CD14-positive monocyte (primary cell): ENCODE data around the gene PCED1A. TPM values are rescaled to one million over a fixed set of nuclear protein-coding genes. Genes with fewer than 3 reads are reported as not detected.
"Not testable (repeated sequence)": the region's sequence is repeated elsewhere in the genome, so short reads cannot be mapped to it uniquely, and the experiment has no call there.

Experiments used
- DNase-seq, 3 donors: peaks; one replicate each; pipeline ENCODE4 v3.0.0-alpha.2; 2011 to 2022
- H2AFZ ChIP-seq: 2 replicates; pipeline ENCODE4 v1.6.0; 2012; ENCODE audit warnings: mild to moderate bottlenecking, low read depth, low read length, inconsistent platforms; ENCODE audit not compliant: insufficient read depth, poor library complexity, severe bottlenecking
- H3K27ac ChIP-seq, 2 donors: 1 replicate in 1 of 2; 2 replicates in 1 of 2; pipeline ENCODE4 v1.5.1; 2012 to 2013; ENCODE audit warnings: low read length in 2 of 2, control low read depth in 1 of 2, inconsistent platforms in 1 of 2, low read depth in 1 of 2, mild to moderate bottlenecking in 1 of 2
- H3K27me3 ChIP-seq, 2 donors: one replicate each; pipeline versions ENCODE4 v1.6.0 to v1.6.1; 2011 to 2013; ENCODE audit warnings: low read length in 2 of 2; ENCODE audit not compliant: control insufficient read depth in 2 of 2, insufficient read depth in 2 of 2
- H3K36me3 ChIP-seq, 2 donors: replicated peaks in 1 of 2; 1 replicate in 1 of 2; 2 replicates in 1 of 2; pipeline versions ENCODE4 v1.5.1 to v1.6.1; 2012 to 2013; ENCODE audit warnings: low read length in 2 of 2, control low read depth in 1 of 2, inconsistent platforms in 1 of 2, mild to moderate bottlenecking in 1 of 2; ENCODE audit not compliant: insufficient read depth in 2 of 2, control insufficient read depth in 1 of 2
- H3K4me1 ChIP-seq, 2 donors: 1 replicate in 1 of 2; 2 replicates in 1 of 2; pipeline versions ENCODE4 v1.5.1 to v1.6.1; 2012 to 2013; ENCODE audit warnings: low read length in 2 of 2, control low read depth in 1 of 2, inconsistent platforms in 1 of 2, mild to moderate bottlenecking in 1 of 2, moderate library complexity in 1 of 2; ENCODE audit not compliant: insufficient read depth in 2 of 2, control insufficient read depth in 1 of 2
- H3K4me2 ChIP-seq: replicated peaks from 2 replicates; pipeline ENCODE3; 2012; ENCODE audit warnings: low read length, moderate library complexity, mild to moderate bottlenecking; ENCODE audit not compliant: poor library complexity, severe bottlenecking; ENCODE audit errors: extremely low read depth
- H3K4me3 ChIP-seq, 3 experiments: fragments of 200-600 bp in 1 of 3; sonication (generic) in 1 of 3; replicated peaks in 1 of 3; 1 replicate in 2 of 3; 2 replicates in 1 of 3; pipeline ENCODE4 v1.5.1; 2011 to 2013; ENCODE audit warnings: low read length in 3 of 3, mild to moderate bottlenecking in 3 of 3, control low read depth in 2 of 3, low read depth in 2 of 3, inconsistent platforms in 1 of 3, moderate library complexity in 1 of 3
- H3K79me2 ChIP-seq: 2 replicates; pipeline ENCODE4 v1.6.0; 2012; ENCODE audit warnings: mild to moderate bottlenecking, control low read depth, inconsistent platforms, low read length, moderate library complexity; ENCODE audit not compliant: insufficient read depth
- H3K9ac ChIP-seq: 2 replicates; pipeline ENCODE4 v1.6.0; 2017; ENCODE audit warnings: low read length, mild to moderate bottlenecking; ENCODE audit not compliant: insufficient read depth, poor library complexity, severe bottlenecking
- H3K9me3 ChIP-seq, 2 donors: replicated peaks in 1 of 2; 1 replicate in 1 of 2; 2 replicates in 1 of 2; pipeline versions ENCODE4 v1.5.1 to v1.6.1; 2012 to 2013; ENCODE audit warnings: low read length in 2 of 2, control low read depth in 1 of 2; ENCODE audit not compliant: control insufficient read depth in 1 of 2, insufficient read depth in 1 of 2
- H4K20me1 ChIP-seq: 2 replicates; pipeline ENCODE4 v1.6.0; 2012; ENCODE audit warnings: mild to moderate bottlenecking, low read length, control low read depth, moderate library complexity; ENCODE audit not compliant: insufficient read depth
- H3K27ac Mint-ChIP-seq, 7 donors: one replicate each; pipeline ENCODE4 v1.8.0; 2020; ENCODE audit warnings: mild to moderate bottlenecking in 7 of 7, mixed read lengths in 7 of 7, moderate library complexity in 6 of 7, inconsistent platforms in 2 of 7
- H3K27me3 Mint-ChIP-seq, 3 donors: one replicate each; pipeline ENCODE4 v1.8.0; 2021 to 2022; ENCODE audit warnings: low read depth in 3 of 3, mild to moderate bottlenecking in 3 of 3, mixed read lengths in 3 of 3, moderate library complexity in 3 of 3, inconsistent platforms in 1 of 3
- H3K36me3 Mint-ChIP-seq, 2 donors: one replicate each; pipeline ENCODE4 v1.8.0; 2020; ENCODE audit warnings: mixed read lengths in 2 of 2, inconsistent platforms in 1 of 2, mild to moderate bottlenecking in 1 of 2
- H3K4me1 Mint-ChIP-seq: one replicate; pipeline ENCODE4 v1.8.0; 2020; ENCODE audit warnings: mild to moderate bottlenecking, mixed read lengths
- H3K4me3 Mint-ChIP-seq, 2 donors: one replicate each; pipeline ENCODE4 v1.8.0; 2020; ENCODE audit warnings: mild to moderate bottlenecking in 2 of 2, mixed read lengths in 2 of 2, moderate library complexity in 1 of 2
- H3K9me3 Mint-ChIP-seq, 7 donors: one replicate each; pipeline ENCODE4 v1.8.0; 2020 to 2022; ENCODE audit warnings: mixed read lengths in 7 of 7, mild to moderate bottlenecking in 6 of 7, moderate library complexity in 6 of 7, inconsistent platforms in 2 of 7
- CTCF ChIP-seq: fragments of 200-600 bp; IDR thresholded peaks from one replicate; pipeline ENCODE4 v1.8.0; 2022; ENCODE audit warnings: antibody characterized with exemption, mild to moderate bottlenecking
- WGBS: methylation state at CpG from one replicate; pipeline ENCODE4 v1.1.5; 2013; ENCODE audit warnings: missing lambda C conversion rate; ENCODE audit not compliant: insufficient coverage; 5-methylcytosine and 5-hydroxymethylcytosine counted together
- intact Hi-C, 2 donors: fragments of 100-400 bp; cut with micrococcal nuclease; formaldehyde crosslinking; loops; one replicate each; pipeline versions ENCODE4 v1.15.0 to v1.15.1; 2023
- polyA plus RNA-seq, 3 donors: library from polyadenylated mRNA; depleted of rRNA in 1 of 3; unstranded in 2 of 3; stranded (reverse) in 1 of 3; fragments of 300-500 nt in 2 of 3; fragments of >200 nt in 1 of 3; fragmentation: Illumina TruSeq in 2 of 3; gene quantifications; 1 replicate in 2 of 3; 2 replicates in 1 of 3; pipeline ENCODE4 v1.2.3, GENCODE V29; 2012 to 2021

The PCED1A gene
- polyA plus RNA-seq, 3 donors = 9.1 to 85.2 (median 10.2) TPM

GRCh38 chr20:2834401-2835110 is 5.9 kb downstream of the PCED1A start:
- intact Hi-C loops = loop anchor here in 1 of 2 donors (5.0 kb wide), 1 partner anchor 38 kb away; the partner anchor contains the start of gene PTPRA
- Histone ChIP-seq H3K9ac (no peak overlapping the region), H3K36me3 (peaks cover 0 to 20% of the 10 kb centered on the region in 2 donors), H3K9me3 (no peaks in the 10 kb centered on the region), H4K20me1 (no peaks in the 10 kb centered on the region), H3K27me3 (no peaks in the 10 kb centered on the region), H2AFZ (no peak overlapping the region), H3K4me3 (no peak overlapping the region), H3K4me1 (peaks cover 19 to 20% of the 10 kb centered on the region in 2 donors), H3K79me2 (no peaks in the 10 kb centered on the region), H3K27ac (no peak overlapping the region), H3K4me2 (no peak overlapping the region)
- H3K4me3 Mint-ChIP-seq = no peak overlapping the region
- DNase-seq = no peak
- no peak for TF ChIP-seq CTCF
- H3K4me1 Mint-ChIP-seq = peaks cover 24% of the 10 kb centered on the region
- H3K9me3 Mint-ChIP-seq = no peaks in the 10 kb centered on the region
- H3K27ac Mint-ChIP-seq = peak overlapping the region in 2 of 7 donors; percentile 20 to 53
- H3K27me3 Mint-ChIP-seq = peaks cover 3 to 8% (median 6%) of the 10 kb centered on the region in 3 donors
- WGBS = 79% methylated on average over 5 of the region's 14 CpGs
- H3K36me3 Mint-ChIP-seq = peaks cover 17 to 28% of the 10 kb centered on the region in 2 donors

GRCh38 chr20:2833761-2834160 is 6.7 kb downstream of the PCED1A start:
- H3K9me3 ChIP-seq = no peaks in the 10 kb centered on the region
- no peak overlapping the region for H2AFZ ChIP-seq
- H3K4me1 ChIP-seq = peaks cover 15 to 18% of the 10 kb centered on the region in 2 donors
- Mint-ChIP-seq H3K27ac (peak overlapping the region in 1 of 7 donors; percentile 20), H3K27me3 (peaks cover 3 to 6% (median 5%) of the 10 kb centered on the region in 3 donors), H3K9me3 (no peaks in the 10 kb centered on the region), H3K36me3 (peaks cover 17 to 27% of the 10 kb centered on the region in 2 donors), H3K4me3 (no peak overlapping the region), H3K4me1 (peaks cover 19% of the 10 kb centered on the region)
- no peaks in the 10 kb centered on the region for H3K79me2 ChIP-seq
- intact Hi-C loops = loop anchor here in 1 of 2 donors (5.0 kb wide), 1 partner anchor 39 kb away; the partner anchor contains the start of gene PTPRA
- H3K27me3 ChIP-seq = no peaks in the 10 kb centered on the region
- H3K36me3 ChIP-seq = peaks cover 0 to 20% of the 10 kb centered on the region in 2 donors
- H3K27ac ChIP-seq = no peak overlapping the region
- no peaks in the 10 kb centered on the region for H4K20me1 ChIP-seq
- H3K4me2 ChIP-seq = no peak overlapping the region
- TF ChIP-seq CTCF = no peak
- H3K9ac ChIP-seq = no peak overlapping the region
- WGBS = no CpG with 5 or more reads among the region's 1 CpG
- DNase-seq = peak in 1 of 3 donors; percentile 14
- H3K4me3 ChIP-seq = no peak overlapping the region

- H3K9me3 Mint-ChIP-seq, H3K4me3 ChIP-seq, H3K9me3 ChIP-seq, H3K36me3 ChIP-seq, DNase-seq, H3K4me2 ChIP-seq, H3K36me3 Mint-ChIP-seq, H2AFZ ChIP-seq, H3K9ac ChIP-seq, H3K27ac ChIP-seq, H3K4me3 Mint-ChIP-seq, H4K20me1 ChIP-seq, H3K79me2 ChIP-seq: not testable (repeated sequence)
- H3K27me3 Mint-ChIP-seq = peaks cover 4 to 24% (median 9%) of the 10 kb centered on the region in 3 donors
- intact Hi-C loops = loop anchor here in 1 of 2 donors (5.0 kb wide), 1 partner anchor 41 kb away; the partner anchor contains the start of gene PTPRA
- peaks cover 19% of the 10 kb centered on the region for H3K4me1 Mint-ChIP-seq
- peak overlapping the region in 1 of 7 donors; percentile 49 for H3K27ac Mint-ChIP-seq
- Histone ChIP-seq H3K4me1 (peaks cover 15 to 18% of the 10 kb centered on the region in 2 donors), H3K27me3 (peaks cover 6 to 13% of the 10 kb centered on the region in 2 donors)
- WGBS = no CpG with 5 or more reads among the region's 7 CpGs
These were observed 9.2 kb downstream of the PCED1A start for GRCh38 chr20:2831206-2831605.
